Stomach (tissue), 4 donors: ENCODE measurements around the gene CST5.

Source experiments
- CTCF ChIP-seq, 7 experiments: fragments of 450-650 bp in 4 of 7; fragments of 200-600 bp in 3 of 7; sonication (generic) in 3 of 7; IDR thresholded peaks; one replicate each; pipeline ENCODE4 v1.5.1; 2016 to 2019; ENCODE audit warnings: antibody characterized with exemption in 7 of 7, control low read depth in 2 of 7, mild to moderate bottlenecking in 1 of 7
- POLR2A ChIP-seq, 4 donors: fragments of 450-650 bp; IDR thresholded peaks; one replicate each; pipeline ENCODE4 v1.6.1; 2016; ENCODE audit warnings: antibody characterized with exemption in 4 of 4, control low read depth in 2 of 4, mild to moderate bottlenecking in 1 of 4, moderate library complexity in 1 of 4
- POLR2AphosphoS5 ChIP-seq, 3 donors: sonication (generic); formaldehyde crosslinking; IDR thresholded peaks; one replicate each; pipeline ENCODE4 v1.6.1; 2016; ENCODE audit warnings: antibody characterized with exemption in 3 of 3

- TF ChIP-seq CTCF (IDR thresholded peaks at IDR 0.05) (no peak), POLR2A (IDR thresholded peaks at IDR 0.05) (no peak), POLR2AphosphoS5 (IDR thresholded peaks at IDR 0.05) (no peak)
Measured at GRCh38 chr20:23835716-23836115, 43.8 kb downstream of the CST5 start.
